ENCODE measurements around the gene EID2B.

GRCh38 chr19:39544226-39544903 is 11.7 kb upstream of the EID2B start:
- no peak for TF ChIP-seq CTCF (conservative IDR thresholded peaks at IDR 0.05; ENCODE audit: low read depth, low read length)
- TF ChIP-seq EZH2 (IDR thresholded peaks at IDR 0.05; ENCODE audit: borderline replicate concordance, low read depth, low read length, poor library complexity, severe bottlenecking) = no peak

Data from A673 (cell line).